Liver (tissue), 9 donors: ENCODE data around the gene LDHA. TPM values are rescaled to one million over a fixed set of nuclear protein-coding genes. Genes with fewer than 3 reads are reported as not detected.

Source experiments
- DNase-seq: peaks from one replicate; pipeline ENCODE4 v3.0.0-alpha.2; 2017; ENCODE audit warnings: low spot score
- H3K27ac ChIP-seq, 2 donors: one replicate each; pipeline ENCODE4 v1.7.0; 2013; ENCODE audit warnings: inconsistent platforms in 2 of 2, low read length in 2 of 2, control low read depth in 1 of 2, low read depth in 1 of 2, mild to moderate bottlenecking in 1 of 2
- H3K27me3 ChIP-seq, 4 donors: one replicate each; pipeline versions ENCODE4 v1.6.1 to v1.7.0; 2013; ENCODE audit warnings: low read length in 3 of 4, inconsistent platforms in 1 of 4, mild to moderate bottlenecking in 1 of 4, moderate library complexity in 1 of 4; ENCODE audit not compliant: control insufficient read depth in 4 of 4, insufficient read depth in 4 of 4
- H3K36me3 ChIP-seq, 4 donors: one replicate each; pipeline versions ENCODE4 v1.6.1 to v1.7.0; 2013; ENCODE audit warnings: low read length in 3 of 4, mild to moderate bottlenecking in 3 of 4, low read depth in 1 of 4, moderate library complexity in 1 of 4; ENCODE audit not compliant: control insufficient read depth in 4 of 4, insufficient read depth in 3 of 4
- H3K4me1 ChIP-seq, 4 donors: one replicate each; pipeline versions ENCODE4 v1.6.1 to v1.7.0; 2013; ENCODE audit warnings: low read length in 3 of 4, mild to moderate bottlenecking in 3 of 4, moderate library complexity in 1 of 4; ENCODE audit not compliant: control insufficient read depth in 4 of 4, insufficient read depth in 4 of 4
- H3K4me3 ChIP-seq, 3 donors: one replicate each; pipeline versions ENCODE4 v1.6.1 to v1.7.0; 2013; ENCODE audit warnings: low read length in 3 of 3, control low read depth in 1 of 3, low read depth in 1 of 3, mild to moderate bottlenecking in 1 of 3
- H3K9ac ChIP-seq, 2 donors: one replicate each; pipeline ENCODE4 v1.7.0; 2013; ENCODE audit warnings: low read length in 2 of 2, mild to moderate bottlenecking in 2 of 2, moderate library complexity in 2 of 2, control low read depth in 1 of 2, low read depth in 1 of 2
- H3K9me3 ChIP-seq, 4 donors: one replicate each; pipeline versions ENCODE4 v1.6.1 to v1.7.0; 2013; ENCODE audit warnings: low read length in 3 of 4; ENCODE audit not compliant: control insufficient read depth in 4 of 4
- CTCF ChIP-seq: fragments of 150-350 bp; IDR thresholded peaks from 2 replicates; pipeline ENCODE4 v1.5.1; 2017; ENCODE audit warnings: improper control_type of control experiment, low read depth, low read length; ENCODE audit not compliant: missing input control
- FOXA1 ChIP-seq: IDR thresholded peaks from 2 replicates; pipeline ENCODE4 v1.6.1; 2016; ENCODE audit warnings: antibody characterized with exemption
- FOXA2 ChIP-seq: IDR thresholded peaks from 2 replicates; pipeline ENCODE4 v1.6.1; 2016; ENCODE audit warnings: antibody characterized with exemption
- GABPA ChIP-seq, 2 donors: IDR thresholded peaks in 1 of 2; conservative IDR thresholded peaks in 1 of 2; 2 replicates each; pipeline ENCODE4 v1.6.1; 2016; ENCODE audit warnings: antibody characterized with exemption in 2 of 2, mild to moderate bottlenecking in 1 of 2, moderate library complexity in 1 of 2
- HNF4A ChIP-seq, 2 donors: conservative IDR thresholded peaks; 2 replicates each; pipeline ENCODE4 v1.6.1; 2016; ENCODE audit warnings: antibody characterized with exemption in 2 of 2, mild to moderate bottlenecking in 2 of 2
- HNF4G ChIP-seq: IDR thresholded peaks from 2 replicates; pipeline ENCODE4 v1.6.1; 2016; ENCODE audit warnings: antibody characterized with exemption
- JUND ChIP-seq, 2 donors: IDR thresholded peaks; 2 replicates each; pipeline ENCODE4 v1.6.1; 2016; ENCODE audit warnings: antibody characterized with exemption in 2 of 2
- MAX ChIP-seq: IDR thresholded peaks from 2 replicates; pipeline ENCODE4 v1.6.1; 2016; ENCODE audit warnings: antibody characterized with exemption
- NR2F2 ChIP-seq: IDR thresholded peaks from 2 replicates; pipeline ENCODE4 v1.6.1; 2016; ENCODE audit warnings: antibody characterized with exemption
- RAD21 ChIP-seq, 2 donors: IDR thresholded peaks; 2 replicates each; pipeline ENCODE4 v1.6.1; 2016; ENCODE audit warnings: antibody characterized with exemption in 2 of 2, mild to moderate bottlenecking in 2 of 2
- REST ChIP-seq: IDR thresholded peaks from 2 replicates; pipeline ENCODE4 v1.6.1; 2016; ENCODE audit warnings: antibody characterized with exemption, mild to moderate bottlenecking
- SP1 ChIP-seq: IDR thresholded peaks from 2 replicates; pipeline ENCODE4 v1.6.1; 2018; ENCODE audit warnings: antibody characterized with exemption, mild to moderate bottlenecking
- TAF1 ChIP-seq: conservative IDR thresholded peaks from 2 replicates; pipeline ENCODE4 v1.6.1; 2016; ENCODE audit warnings: antibody characterized with exemption, mild to moderate bottlenecking
- YY1 ChIP-seq: IDR thresholded peaks from 2 replicates; pipeline ENCODE4 v1.6.1; 2016; ENCODE audit warnings: antibody characterized with exemption, mild to moderate bottlenecking
- ZBTB33 ChIP-seq: IDR thresholded peaks from 2 replicates; pipeline ENCODE4 v1.6.1; 2016; ENCODE audit warnings: antibody characterized with exemption
- WGBS: extraction: QIAGEN DNeasy Blood & Tissue Kit; methylation state at CpG from one replicate; pipeline ENCODE4 v1.1.7; 2013; 5-methylcytosine and 5-hydroxymethylcytosine counted together
- polyA plus RNA-seq, 2 donors: library from polyadenylated mRNA; stranded (reverse) in 1 of 2; unstranded in 1 of 2; fragments of 200-250 nt in 1 of 2; fragments of >200 nt in 1 of 2; fragmentation: Nextera tagmentation in 1 of 2; extraction: Ambion mirVana in 1 of 2; gene quantifications; one replicate each; pipeline versions ENCODE4 v1.2.1 to v1.2.3, GENCODE V29; 2013 to 2015
- total RNA-seq, 2 donors: library from RNA; depleted of rRNA; stranded (reverse); fragments of >200 nt; gene quantifications; one replicate each; pipeline ENCODE4 v1.2.3, GENCODE V29; 2014
- donor health status: healthy.
- donor health status: healthy.
- donor health status: healthy.
- donor health status: healthy.
- donor health status: healthy.

LDHA gene
- total and polyA plus RNA-seq, 4 donors = 215 to 911 (median 645) TPM

- TF ChIP-seq REST = no peak
- TF ChIP-seq YY1 = no peak
- TF ChIP-seq SP1 = no peak
- TF ChIP-seq HNF4A (conservative IDR thresholded peaks at IDR 0.05) = no peak
- TF ChIP-seq TAF1 = no peak
- TF ChIP-seq HNF4G = no peak
- TF ChIP-seq NR2F2 = no peak
- TF ChIP-seq MAX = no peak
- TF ChIP-seq RAD21 (IDR thresholded peaks at IDR 0.05) = no peak
These were observed 35.0 kb downstream of the LDHA start (continued) for GRCh38 chr11:18429332-18429731.

- H3K9me3 ChIP-seq = no peaks in the 10 kb centered on the region
- no peaks in the 10 kb centered on the region for H3K4me1 ChIP-seq
- H3K9ac ChIP-seq = no peak overlapping the region
- 84% methylated on average over 2 of the region's 2 CpGs for WGBS
- H3K27me3 ChIP-seq = no peaks in the 10 kb centered on the region
- H3K4me3 ChIP-seq = no peak overlapping the region
- TF ChIP-seq ZBTB33 (no peak), MAX (no peak), TAF1 (no peak), SP1 (no peak), NR2F2 (no peak), CTCF (no peak), JUND (IDR thresholded peaks at IDR 0.05) (no peak), FOXA2 (no peak), FOXA1 (no peak), YY1 (no peak), GABPA (IDR thresholded peaks at IDR 0.05 in 1 of 2, conservative IDR thresholded peaks at IDR 0.05 in 1 of 2) (no peak), REST (no peak)
- no peak overlapping the region for H3K27ac ChIP-seq
- DNase-seq = no peak
- H3K36me3 ChIP-seq = no peaks in the 10 kb centered on the region
These were observed 44.3 kb downstream of the LDHA start for GRCh38 chr11:18438691-18439090.
